Mesenchymal stem cell (in vitro differentiated cells and primary cell): Measurements from ENCODE around the gene MYL12A.
A peak's percentile ranks its signal among the peaks of the same experiment; 100 is the strongest.

Source experiments
- DNase-seq: peaks from one replicate; pipeline ENCODE4 v3.0.0-alpha.2; 2013
- H2AFZ ChIP-seq: one replicate; pipeline ENCODE4 v1.6.1; 2013; ENCODE audit warnings: low read depth, mild to moderate bottlenecking, control low read depth, inconsistent platforms, low read length, moderate library complexity
- H2AK5ac ChIP-seq: 2 replicates; pipeline ENCODE4 v1.6.1; 2013; ENCODE audit warnings: low read length, moderate library complexity, mild to moderate bottlenecking, inconsistent platforms; ENCODE audit not compliant: severe bottlenecking
- H2BK120ac ChIP-seq: one replicate; pipeline ENCODE4 v1.6.1; 2013; ENCODE audit warnings: low read depth, mild to moderate bottlenecking, inconsistent platforms, low read length, moderate library complexity
- H2BK12ac ChIP-seq, 2 experiments: one replicate each; pipeline ENCODE4 v1.6.1; 2013; ENCODE audit warnings: inconsistent platforms in 2 of 2, low read length in 2 of 2, mild to moderate bottlenecking in 2 of 2, moderate library complexity in 2 of 2, control low read depth in 1 of 2
- H2BK15ac ChIP-seq: one replicate; pipeline ENCODE4 v1.6.1; 2013; ENCODE audit warnings: mild to moderate bottlenecking, low read depth, inconsistent platforms; ENCODE audit not compliant: poor library complexity, severe bottlenecking
- H2BK5ac ChIP-seq: 2 replicates; pipeline ENCODE4 v1.6.1; 2013; ENCODE audit warnings: low read depth, mild to moderate bottlenecking, low read length, control low read depth, inconsistent platforms; ENCODE audit not compliant: poor library complexity, severe bottlenecking
- H3K14ac ChIP-seq, 2 experiments: one replicate each; pipeline ENCODE4 v1.6.1; 2013; ENCODE audit warnings: inconsistent platforms in 2 of 2, low read length in 2 of 2, control low read depth in 1 of 2, mild to moderate bottlenecking in 1 of 2, moderate library complexity in 1 of 2
- H3K18ac ChIP-seq, 2 experiments: one replicate each; pipeline ENCODE4 v1.6.1; 2013; ENCODE audit warnings: inconsistent platforms in 2 of 2, low read length in 2 of 2, control low read depth in 1 of 2, low read depth in 1 of 2, mild to moderate bottlenecking in 1 of 2
- H3K23ac ChIP-seq, 2 experiments: one replicate each; pipeline ENCODE4 v1.6.1; 2013; ENCODE audit warnings: inconsistent platforms in 2 of 2, low read length in 2 of 2, mild to moderate bottlenecking in 2 of 2, moderate library complexity in 2 of 2, control low read depth in 1 of 2
- H3K27ac ChIP-seq: 2 replicates; pipeline ENCODE4 v1.5.1; 2013; ENCODE audit warnings: mild to moderate bottlenecking, moderate library complexity, low read length, control low read depth, inconsistent platforms; ENCODE audit not compliant: poor library complexity, severe bottlenecking
- H3K27me3 ChIP-seq, 2 experiments: 2 replicates each; pipeline versions ENCODE4 v1.6.1 to v1.7.0; 2013; ENCODE audit warnings: low read length in 2 of 2, mild to moderate bottlenecking in 2 of 2, moderate library complexity in 2 of 2, control low read depth in 1 of 2, inconsistent platforms in 1 of 2; ENCODE audit not compliant: control insufficient read depth in 1 of 2, insufficient read depth in 1 of 2
- H3K36me3 ChIP-seq, 2 experiments: 2 replicates each; pipeline versions ENCODE4 v1.6.1 to v1.7.0; 2013; ENCODE audit warnings: low read length in 2 of 2, control low read depth in 1 of 2, inconsistent platforms in 1 of 2, low read depth in 1 of 2, mild to moderate bottlenecking in 1 of 2; ENCODE audit not compliant: insufficient read depth in 2 of 2, control insufficient read depth in 1 of 2
- H3K4ac ChIP-seq, 2 experiments: one replicate each; pipeline ENCODE4 v1.6.1; 2013; ENCODE audit warnings: inconsistent platforms in 2 of 2, low read length in 2 of 2, mild to moderate bottlenecking in 2 of 2, moderate library complexity in 2 of 2, control low read depth in 1 of 2, low read depth in 1 of 2
- H3K4me1 ChIP-seq: 2 replicates; pipeline ENCODE4 v1.6.1; 2013; ENCODE audit warnings: low read depth, low read length, control low read depth; ENCODE audit not compliant: control insufficient read depth, insufficient read depth
- H3K4me2 ChIP-seq: 2 replicates; pipeline ENCODE4 v1.6.1; 2013; ENCODE audit warnings: low read length, mild to moderate bottlenecking, inconsistent platforms; ENCODE audit not compliant: poor library complexity, severe bottlenecking
- H3K4me3 ChIP-seq, 2 experiments: 2 replicates each; pipeline versions ENCODE4 v1.5.1 to v1.7.0; 2013; ENCODE audit warnings: low read length in 2 of 2, mild to moderate bottlenecking in 2 of 2, control low read depth in 1 of 2, low read depth in 1 of 2; ENCODE audit not compliant: insufficient read depth in 1 of 2
- H3K79me1 ChIP-seq: replicated peaks from 2 replicates; pipeline ENCODE4 v1.6.1; 2013; ENCODE audit warnings: mild to moderate bottlenecking, control low read depth, low read length, inconsistent platforms; ENCODE audit not compliant: poor library complexity, severe bottlenecking
- H3K9ac ChIP-seq: 2 replicates; pipeline ENCODE4 v1.7.0; 2013; ENCODE audit warnings: mild to moderate bottlenecking, low read length, moderate library complexity
- H3K9me3 ChIP-seq: 2 replicates; pipeline ENCODE4 v1.7.0; 2013; ENCODE audit warnings: mild to moderate bottlenecking, low read length; ENCODE audit not compliant: control insufficient read depth
- H4K8ac ChIP-seq: one replicate; pipeline ENCODE4 v1.6.1; 2013; ENCODE audit warnings: inconsistent platforms, mild to moderate bottlenecking, low read length, moderate library complexity
- H4K91ac ChIP-seq: one replicate; pipeline ENCODE4 v1.6.1; 2013; ENCODE audit warnings: mild to moderate bottlenecking, low read length, inconsistent platforms
- WGBS: methylation state at CpG from one replicate; pipeline ENCODE4 v1.1.7; 2013; ENCODE audit warnings: mixed read lengths; 5-methylcytosine and 5-hydroxymethylcytosine counted together

MYL12A gene

GRCh38 chr18:3286159-3286558 lies 38.6 kb downstream of the MYL12A start:
- H2AFZ ChIP-seq, result no peak overlapping the region
- no peaks in the 10 kb centered on the region for H3K36me3 ChIP-seq
- no peak overlapping the region for H2BK12ac ChIP-seq
- no peak overlapping the region for H3K23ac ChIP-seq
- H2BK5ac ChIP-seq, result no peak overlapping the region
- no peaks in the 10 kb centered on the region for H3K27me3 ChIP-seq
- H3K4me3 ChIP-seq, result no peak overlapping the region
- H3K9me3 ChIP-seq, result peaks cover 6% of the 10 kb centered on the region
- no peak overlapping the region for H3K4me2 ChIP-seq
- H3K79me1 ChIP-seq, result no peaks in the 10 kb centered on the region
- no peak overlapping the region for H2BK120ac ChIP-seq
- no peak overlapping the region for H2BK15ac ChIP-seq
- WGBS, result 94% methylated on average over 5 of the region's 7 CpGs
- H3K14ac ChIP-seq, result no peak overlapping the region
- no peak overlapping the region for H3K27ac ChIP-seq
- no peak overlapping the region for H3K18ac ChIP-seq
- H4K91ac ChIP-seq, result no peak overlapping the region
- H2AK5ac ChIP-seq, result no peak overlapping the region
- no peak overlapping the region for H3K9ac ChIP-seq
- H4K8ac ChIP-seq, result no peak overlapping the region
- DNase-seq, result no peak
- H3K4ac ChIP-seq, result no peak overlapping the region
- H3K4me1 ChIP-seq, result no peaks in the 10 kb centered on the region

GRCh38 chr18:3293196-3293951 lies 45.8 kb downstream of the MYL12A start:
- H4K91ac ChIP-seq, result no peak overlapping the region
- no peak overlapping the region for H3K4me2 ChIP-seq
- H3K4ac ChIP-seq, result no peak overlapping the region
- no peak overlapping the region for H2BK120ac ChIP-seq
- DNase-seq, result no peak
- peaks cover 9% of the 10 kb centered on the region for H3K4me1 ChIP-seq
- H2BK15ac ChIP-seq, result no peak overlapping the region
- peaks cover 13% of the 10 kb centered on the region for H3K79me1 ChIP-seq
- no peak overlapping the region for H4K8ac ChIP-seq
- H3K36me3 ChIP-seq, result peaks cover 0 to 2% of the 10 kb centered on the region in 2 experiments
- no peak overlapping the region for H2AK5ac ChIP-seq
- no peak overlapping the region for H3K18ac ChIP-seq
- H3K4me3 ChIP-seq, result no peak overlapping the region
- no peak overlapping the region for H2BK12ac ChIP-seq
- no peak overlapping the region for H3K23ac ChIP-seq
- H3K9me3 ChIP-seq, result peaks cover 14% of the 10 kb centered on the region
- no peak overlapping the region for H2BK5ac ChIP-seq
- no peak overlapping the region for H3K14ac ChIP-seq
- no peak overlapping the region for H3K27ac ChIP-seq
- 100% methylated on average over 1 of the region's 2 CpGs for WGBS
- H2AFZ ChIP-seq, result no peak overlapping the region
- no peak overlapping the region for H3K9ac ChIP-seq
- H3K27me3 ChIP-seq, result no peaks in the 10 kb centered on the region

DNA sequence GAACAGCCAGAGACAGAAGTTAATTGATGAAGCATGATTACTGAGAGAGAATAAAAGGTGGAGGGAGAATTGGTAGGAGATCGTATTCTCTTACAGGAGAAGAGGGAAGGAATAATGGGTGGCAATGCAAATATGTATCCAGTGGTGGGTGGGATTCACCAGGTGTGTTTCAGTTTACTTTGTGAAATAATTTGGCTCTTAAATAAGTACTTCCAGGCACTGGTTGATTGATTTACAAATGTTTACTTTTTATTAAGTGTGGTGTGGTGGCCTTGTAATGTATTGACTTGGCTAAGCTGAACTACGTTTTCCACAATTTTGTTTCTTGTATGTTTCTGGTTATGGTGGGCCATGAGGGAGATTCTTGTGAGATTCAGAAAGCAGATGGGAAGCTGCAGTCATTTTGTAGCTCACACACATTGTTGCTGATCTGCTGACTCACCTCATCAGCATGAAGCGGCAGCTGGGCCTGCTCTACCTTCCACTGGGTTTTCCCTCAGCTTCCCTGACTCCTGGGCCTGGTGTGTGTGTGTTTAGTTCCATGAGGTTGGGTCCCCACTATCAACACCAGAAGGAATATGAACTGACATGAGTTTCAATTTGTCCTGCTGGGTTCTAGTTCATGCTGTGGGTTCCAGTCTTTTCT lies 47.0 kb downstream of the MYL12A start:
- Histone ChIP-seq H3K9me3 (peaks cover 14% of the 10 kb centered on the region), H3K14ac (no peak overlapping the region)
- WGBS, result 77% methylated on average over 2 of the region's 3 CpGs

More for the DNA sequence above, 47.0 kb downstream of the MYL12A start:
- H2AK5ac ChIP-seq, result no peak overlapping the region
- H3K4me1 ChIP-seq, result peaks cover 9% of the 10 kb centered on the region
- no peak overlapping the region for H3K4ac ChIP-seq
- H3K4me3 ChIP-seq, result no peak overlapping the region
- no peak overlapping the region for H3K23ac ChIP-seq
- H3K36me3 ChIP-seq, result peaks cover 0 to 2% of the 10 kb centered on the region in 2 experiments
- no peak overlapping the region for H3K4me2 ChIP-seq
- no peak overlapping the region for H2AFZ ChIP-seq
- H4K91ac ChIP-seq, result no peak overlapping the region
- H3K9ac ChIP-seq, result no peak overlapping the region
- no peak overlapping the region for H3K27ac ChIP-seq
- no peak overlapping the region for H4K8ac ChIP-seq
- H2BK5ac ChIP-seq, result no peak overlapping the region
- H2BK120ac ChIP-seq, result no peak overlapping the region
- H3K79me1 ChIP-seq, result peaks cover 13% of the 10 kb centered on the region
- no peak overlapping the region for H2BK15ac ChIP-seq
- H3K27me3 ChIP-seq, result no peaks in the 10 kb centered on the region
- H2BK12ac ChIP-seq, result no peak overlapping the region
- no peak overlapping the region for H3K18ac ChIP-seq
- peak; percentile 46 for DNase-seq
